A549 (cell line): ENCODE results near the gene ZNF697. TPM values are rescaled to one million over a fixed set of nuclear protein-coding genes. Genes with fewer than 3 reads are reported as not detected.

ENCODE experiments used
- polyA plus RNA-seq, 4 experiments: library from polyadenylated mRNA; depleted of rRNA in 3 of 4; stranded (reverse); fragments of >200 nt; fragmentation: RNase III in 1 of 4; extraction: RNeasy Plus Mini Kit Qiagen cat#74134 plus additional on column Dnase treatment in 1 of 4; gene quantifications; 2 replicates in 3 of 4; 3 replicates in 1 of 4; pipeline ENCODE4 v1.2.3, GENCODE V29; 2011 to 2017

The ZNF697 gene
- polyA plus RNA-seq, 2 of the 4 experiments (the other 2 are of a cell fraction) = 2.2 to 2.6 TPM

Other genes starting within 250 kb of the ZNF697 start
- not detected in 2 replicates for gene HSD3B2, start 233.1 kb downstream of the ZNF697 start, polyA plus RNA-seq (2011; rRNA removed)
- gene HSD3B2, start 233.1 kb downstream of the ZNF697 start, polyA plus RNA-seq (2017; fragmentation: RNase III; extraction: RNeasy Plus Mini Kit Qiagen cat#74134 plus additional on column Dnase treatment) = not detected in 3 replicates
- gene HSD3B1, start 141.1 kb downstream of the ZNF697 start, polyA plus RNA-seq (2011; rRNA removed) = not detected in 2 replicates
- not detected in 3 replicates for gene HSD3B1, start 141.1 kb downstream of the ZNF697 start, polyA plus RNA-seq (2017; fragmentation: RNase III; extraction: RNeasy Plus Mini Kit Qiagen cat#74134 plus additional on column Dnase treatment)
- 41.4 and 67.1 TPM in 2 replicates for gene PHGDH, start 63.7 kb upstream of the ZNF697 start, polyA plus RNA-seq (2011; rRNA removed)
- 65.6 to 69.7 TPM (median 67.9 TPM) in 3 replicates for gene PHGDH, start 63.7 kb upstream of the ZNF697 start, polyA plus RNA-seq (2017; fragmentation: RNase III; extraction: RNeasy Plus Mini Kit Qiagen cat#74134 plus additional on column Dnase treatment)
- not detected in 2 replicates for gene HMGCS2, start 120.6 kb upstream of the ZNF697 start, polyA plus RNA-seq (2011; rRNA removed)
- not detected in 3 replicates for gene HMGCS2, start 120.6 kb upstream of the ZNF697 start, polyA plus RNA-seq (2017; fragmentation: RNase III; extraction: RNeasy Plus Mini Kit Qiagen cat#74134 plus additional on column Dnase treatment)
- gene REG4, start 163.2 kb upstream of the ZNF697 start, polyA plus RNA-seq (2011; rRNA removed) = not detected in 2 replicates
- gene REG4, start 163.2 kb upstream of the ZNF697 start, polyA plus RNA-seq (2017; fragmentation: RNase III; extraction: RNeasy Plus Mini Kit Qiagen cat#74134 plus additional on column Dnase treatment) = not detected in 3 replicates
- gene ADAM30, start 248.2 kb upstream of the ZNF697 start, polyA plus RNA-seq (2011; rRNA removed) = not detected in 2 replicates
- gene ADAM30, start 248.2 kb upstream of the ZNF697 start, polyA plus RNA-seq (2017; fragmentation: RNase III; extraction: RNeasy Plus Mini Kit Qiagen cat#74134 plus additional on column Dnase treatment) = not detected in 3 replicates